ENCODE measurements around the gene STAT3.

The STAT3 gene

GRCh38 chr17:42271779-42272035, 116.5 kb downstream of the STAT3 start:
- no peak for DNase-seq (ENCODE audit: low read depth in 1 of 2, low spot score in 1 of 2)
- Histone ChIP-seq H3K27me3 (ENCODE audit: insufficient read depth, poor library complexity, severe bottlenecking) (no peaks in the 10 kb centered on the region), H3K4me3 (replicated peaks; ENCODE audit: insufficient read depth, low read length) (no peak overlapping the region), H3K27ac (replicated peaks) (peak overlapping the region; percentile 23)
- TF ChIP-seq POLR2AphosphoS5 (IDR thresholded peaks at IDR 0.05; ENCODE audit: low read depth) = no peak
- 0 out of 2 replicates have a peak, but pooled peaks have one; percentile 20 for TF ChIP-seq SPI1 (IDR thresholded peaks at IDR 0.05; ENCODE audit: borderline replicate concordance, low read depth)

GRCh38 chr17:42271006-42271778, 117.0 kb downstream of the STAT3 start:
- Histone ChIP-seq H3K27me3 (ENCODE audit: insufficient read depth, poor library complexity, severe bottlenecking) (no peaks in the 10 kb centered on the region), H3K27ac (replicated peaks) (no peak overlapping the region), H3K4me3 (replicated peaks; ENCODE audit: insufficient read depth, low read length) (no peak overlapping the region)
- DNase-seq (ENCODE audit: low read depth in 1 of 2, low spot score in 1 of 2) = no peak
- TF ChIP-seq CTCF (IDR thresholded peaks at IDR 0.05; ENCODE audit: insufficient read depth, low read length) (no peak), POLR2AphosphoS5 (IDR thresholded peaks at IDR 0.05; ENCODE audit: low read depth) (no peak), REST (IDR thresholded peaks at IDR 0.05; ENCODE audit: insufficient replicate concordance, low read depth) (no peak), SPI1 (IDR thresholded peaks at IDR 0.05; ENCODE audit: borderline replicate concordance, low read depth) (no peak), GABPA (IDR thresholded peaks at IDR 0.05; ENCODE audit: low read depth) (no peak)

GRCh38 chr17:42270596-42270995, 117.6 kb downstream of the STAT3 start:
- no peak for DNase-seq (ENCODE audit: low read depth in 1 of 2, low spot score in 1 of 2)
- Histone ChIP-seq H3K27ac (replicated peaks) (no peak overlapping the region), H3K4me3 (replicated peaks; ENCODE audit: insufficient read depth, low read length) (no peak overlapping the region), H3K27me3 (ENCODE audit: insufficient read depth, poor library complexity, severe bottlenecking) (no peaks in the 10 kb centered on the region)
- TF ChIP-seq GABPA (IDR thresholded peaks at IDR 0.05; ENCODE audit: low read depth) = no peak
- TF ChIP-seq SPI1 (IDR thresholded peaks at IDR 0.05; ENCODE audit: borderline replicate concordance, low read depth) = no peak
- TF ChIP-seq POLR2AphosphoS5 (IDR thresholded peaks at IDR 0.05; ENCODE audit: low read depth) = no peak
- no peak for TF ChIP-seq CTCF (IDR thresholded peaks at IDR 0.05; ENCODE audit: insufficient read depth, low read length)
- no peak for TF ChIP-seq REST (IDR thresholded peaks at IDR 0.05; ENCODE audit: insufficient replicate concordance, low read depth)

GRCh38 chr17:42270170-42270535, 118.1 kb downstream of the STAT3 start:
- DNase-seq (ENCODE audit: low read depth in 1 of 2, low spot score in 1 of 2) = no peak
- no peak overlapping the region for H3K27ac ChIP-seq (replicated peaks)
- TF ChIP-seq CTCF (IDR thresholded peaks at IDR 0.05; ENCODE audit: insufficient read depth, low read length) (no peak), POLR2AphosphoS5 (IDR thresholded peaks at IDR 0.05; ENCODE audit: low read depth) (no peak), REST (IDR thresholded peaks at IDR 0.05; ENCODE audit: insufficient replicate concordance, low read depth) (no peak), GABPA (IDR thresholded peaks at IDR 0.05; ENCODE audit: low read depth) (no peak), SPI1 (IDR thresholded peaks at IDR 0.05; ENCODE audit: borderline replicate concordance, low read depth) (no peak)
- H3K27me3 ChIP-seq (ENCODE audit: insufficient read depth, poor library complexity, severe bottlenecking) = no peaks in the 10 kb centered on the region
- H3K4me3 ChIP-seq (replicated peaks; ENCODE audit: insufficient read depth, low read length) = no peak overlapping the region
